A549 treated with CORT108297 at 1 μM for 4 hours (cell line): ENCODE measurements around the gene APOBEC2. TPM values are rescaled to one million over a fixed set of nuclear protein-coding genes. Genes with fewer than 3 reads are reported as not detected.

Source experiments
- total RNA-seq: library from RNA; stranded (reverse); fragments of 200-300 nt; extraction: Qiagen RNA extraction; gene quantifications from 5 replicates; pipeline ENCODE4 v1.2.3, GENCODE V29; 2022

Gene APOBEC2
- total RNA-seq = not detected in 5 replicates

GRCh38 chr6:41053041-41053440 is at the start of gene APOBEC2:
APOBEC2 (plus strand) TSS chr6:41053202; CDS start chr6:41053348, 146 bp downstream.

GRCh38 chr6:41039060-41039998 is 13.7 kb upstream of the APOBEC2 start, which contains the start of gene UNC5CL:
UNC5CL (minus strand) TSS chr6:41039221; CDS start chr6:41035074, 4,147 bp downstream.

GRCh38 chr6:41042226-41043055 is 10.6 kb upstream of the APOBEC2 start, which contains the start of gene TSPO2:
TSPO2 (plus strand) TSS chr6:41042467; CDS start chr6:41042986, 519 bp downstream.

GRCh38 chr6:41071923-41072835 is 19.2 kb downstream of the APOBEC2 start, which contains the start of gene OARD1:
OARD1 (minus strand) TSS chr6:41072356; CDS start chr6:41071634, 722 bp downstream.

GRCh38 chr6:41072836-41073202 is 19.8 kb downstream of the APOBEC2 start, which contains the start of gene NFYA:
NFYA (plus strand) TSS chr6:41072974; CDS start chr6:41079090, 6,116 bp downstream.

Other genes starting within 250 kb of the APOBEC2 start
- gene UNC5CL, start 14.0 kb upstream of the APOBEC2 start, total RNA-seq = 0.34 to 0.52 TPM (median 0.45 TPM) in 5 replicates
- gene TSPO2, start 10.7 kb upstream of the APOBEC2 start, total RNA-seq = not detected in 5 replicates
- gene OARD1, start 19.2 kb downstream of the APOBEC2 start, total RNA-seq = 19.3 to 24.1 TPM (median 20.1 TPM) in 5 replicates
- gene NFYA, start 19.8 kb downstream of the APOBEC2 start, total RNA-seq = 12.0 to 14.5 TPM (median 13.5 TPM) in 5 replicates
- gene TREML1, start 101.1 kb downstream of the APOBEC2 start, total RNA-seq = not detected in 5 replicates
- gene TREM2, start 109.9 kb downstream of the APOBEC2 start, total RNA-seq = not detected in 5 replicates
- not detected in 5 replicates for gene TREML2, start 147.9 kb downstream of the APOBEC2 start, total RNA-seq
- gene TREML4, start 175.1 kb downstream of the APOBEC2 start, total RNA-seq = not detected in 5 replicates
- gene TREM1, start 233.5 kb downstream of the APOBEC2 start, total RNA-seq = 0.10 to 0.23 TPM (median 0.16 TPM) in 4 of 5 replicates, not detected in the other